Activated CD4-positive, alpha-beta T cell treated with anti-CD3 and anti-CD28 coated beads for 36 hours (primary cell): ENCODE measurements around the gene TMEM273. TPM values are rescaled to one million over a fixed set of nuclear protein-coding genes. Genes with fewer than 3 reads are reported as not detected.
"Not testable (repeated sequence)": the region's sequence is repeated elsewhere in the genome, so short reads cannot be mapped to it uniquely, and the experiment has no call there.

ENCODE experiments used
- ATAC-seq: fragments of 200-7000 bp; cut with Tn5 transposase; one replicate; pipeline ENCODE4 v1.10.0; 2021; ENCODE audit warnings: mild to moderate bottlenecking, moderate library complexity
- CTCF ChIA-PET: fragments of 350-600 bp; sonication (Branson Sonifier 250); formaldehyde crosslinking; loops from one replicate; lab custom pipeline; 2021; ENCODE audit warnings: antibody characterized with exemption; lab: Charles Lee
- POLR2A ChIA-PET: fragments of 350-600 bp; sonication (Branson Sonifier 250); formaldehyde crosslinking; loops from one replicate; lab custom pipeline; 2021; ENCODE audit warnings: antibody characterized with exemption, inconsistent platforms; lab: Charles Lee
- DNase-seq: peaks from one replicate; pipeline ENCODE4 v3.0.0-alpha.2; 2020
- H3K27ac Mint-ChIP-seq: one replicate; pipeline ENCODE4 v1.8.0; 2021; ENCODE audit warnings: mixed read lengths
- H3K27me3 Mint-ChIP-seq: one replicate; pipeline ENCODE4 v1.8.0; 2021; ENCODE audit warnings: mixed read lengths
- H3K36me3 Mint-ChIP-seq: one replicate; pipeline ENCODE4 v1.8.0; 2021; ENCODE audit warnings: low read depth, mixed read lengths
- H3K4me1 Mint-ChIP-seq: one replicate; pipeline ENCODE4 v1.8.0; 2021; ENCODE audit warnings: mixed read lengths
- H3K4me3 Mint-ChIP-seq: one replicate; pipeline ENCODE4 v1.8.0; 2021; ENCODE audit warnings: mild to moderate bottlenecking, moderate library complexity, mixed read lengths
- H3K9me3 Mint-ChIP-seq: one replicate; pipeline ENCODE4 v1.8.0; 2021; ENCODE audit warnings: low read depth, mixed read lengths
- intact Hi-C, 2 experiments: fragments of 100-400 bp; cut with DNase I in 1 of 2; cut with micrococcal nuclease in 1 of 2; formaldehyde crosslinking; loops; one replicate each; pipeline versions ENCODE4 v1.14.2 to v1.15.1; 2022 to 2024; cut with DNase I, micrococcal nuclease
- total RNA-seq, 2 experiments: library from RNA; stranded (reverse); gene quantifications; one replicate each; pipeline ENCODE4 v1.2.3, GENCODE V29; 2021

Gene TMEM273
- total RNA-seq, 2 experiments from 2014 or later: 26.5 to 28.0 TPM

DNA sequence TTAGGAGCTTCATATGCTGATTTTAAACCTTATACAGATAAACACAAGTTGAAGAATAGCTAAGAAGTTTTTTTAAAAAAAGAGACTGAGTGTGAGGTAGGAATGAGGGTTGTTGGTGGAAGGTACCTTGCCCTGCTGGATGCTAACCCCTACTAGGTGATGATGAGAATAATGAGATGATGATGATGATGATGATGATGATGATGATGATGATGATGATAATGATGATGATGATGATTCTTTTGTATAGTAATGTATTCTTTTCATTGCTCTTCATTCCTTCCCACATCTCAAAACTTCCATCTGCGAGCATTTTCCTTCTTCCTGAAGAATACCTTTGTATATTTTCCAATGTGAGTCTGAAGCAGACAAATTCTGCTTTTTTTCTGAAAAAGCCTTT lies 14.1 kb upstream of the TMEM273 start:
- Mint-ChIP-seq H3K36me3 (no peaks in the 10 kb centered on the region), H3K4me3 (no peak overlapping the region), H3K27me3 (peaks cover 33% of the 10 kb centered on the region), H3K9me3 (no peaks in the 10 kb centered on the region), H3K4me1 (peaks cover 3% of the 10 kb centered on the region), H3K27ac (no peak overlapping the region)
- ATAC-seq (no peak), DNase-seq (no peak)
- POLR2A ChIA-PET: no interaction called here
- CTCF ChIA-PET: no interaction called here
- intact Hi-C loops: no loop called here

- DNase-seq: no peak
- Mint-ChIP-seq H3K9me3 (no peaks in the 10 kb centered on the region), H3K27ac (no peak overlapping the region), H3K4me3 (no peak overlapping the region), H3K27me3 (peaks cover 31% of the 10 kb centered on the region), H3K36me3 (no peaks in the 10 kb centered on the region), H3K4me1 (no peaks in the 10 kb centered on the region)
- ChIA-PET CTCF (no interaction called here), POLR2A (no interaction called here)
- intact Hi-C loops: no loop called here
- no peak for ATAC-seq
Observed at GRCh38 chr10:49200854-49201253, 12.7 kb upstream of the TMEM273 start.

- POLR2A ChIA-PET: no interaction called here
- no peaks in the 10 kb centered on the region for H3K36me3 Mint-ChIP-seq
- H3K4me3 Mint-ChIP-seq: no peak overlapping the region
- peaks cover 23% of the 10 kb centered on the region for H3K27me3 Mint-ChIP-seq
- intact Hi-C loops: no loop called here
- CTCF ChIA-PET: no interaction called here
- H3K9me3 Mint-ChIP-seq: no peaks in the 10 kb centered on the region
- DNase-seq: no peak
- H3K27ac Mint-ChIP-seq: no peak overlapping the region
- H3K4me1 Mint-ChIP-seq: no peaks in the 10 kb centered on the region
- no peak for ATAC-seq
Observed at GRCh38 chr10:49197171-49197570, 9.0 kb upstream of the TMEM273 start.

DNA sequence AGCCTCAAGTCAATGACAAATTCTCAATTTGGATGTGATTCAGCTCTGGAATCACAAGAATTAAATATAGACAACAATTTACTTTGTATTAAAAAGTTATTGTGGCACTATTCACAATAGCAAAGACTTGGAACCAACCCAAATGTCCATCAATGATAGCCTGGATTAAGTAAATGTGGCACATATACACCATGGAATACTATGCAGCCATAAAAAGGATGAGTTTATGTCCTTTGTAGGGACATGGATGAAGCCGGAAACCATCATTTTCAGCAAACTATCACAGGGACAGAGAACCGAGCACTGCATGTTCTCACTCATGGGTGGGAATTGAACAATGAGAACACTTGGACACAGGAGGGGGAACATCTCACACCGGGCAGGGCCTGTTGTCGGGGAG lies 7.7 kb upstream of the TMEM273 start:
- H3K4me1 Mint-ChIP-seq, CTCF ChIA-PET, ATAC-seq, H3K36me3 Mint-ChIP-seq, H3K9me3 Mint-ChIP-seq, H3K27ac Mint-ChIP-seq, DNase-seq, H3K4me3 Mint-ChIP-seq, intact Hi-C loops, POLR2A ChIA-PET: not testable (repeated sequence)
- H3K27me3 Mint-ChIP-seq: peaks cover 26% of the 10 kb centered on the region

GRCh38 chr10:49194212-49194920 lies 6.2 kb upstream of the TMEM273 start:
- ChIA-PET POLR2A (no interaction called here), CTCF (interaction anchor here (0.6 kb wide), 1 partner anchor 64 kb away, joined by 3 read pairs; no protein-coding TSS in a partner anchor)
- Mint-ChIP-seq H3K27ac (peak overlapping the region; percentile 63), H3K9me3 (no peaks in the 10 kb centered on the region), H3K36me3 (no peaks in the 10 kb centered on the region), H3K4me1 (peaks cover 10% of the 10 kb centered on the region), H3K27me3 (peaks cover 30% of the 10 kb centered on the region), H3K4me3 (no peak overlapping the region)
- intact Hi-C loops: no loop called here
- DNase-seq (no peak), ATAC-seq (no peak)

GRCh38 chr10:49191349-49191748 lies 3.2 kb upstream of the TMEM273 start:
- Mint-ChIP-seq H3K36me3 (no peaks in the 10 kb centered on the region), H3K4me3 (no peak overlapping the region), H3K27ac (peak overlapping the region; percentile 62), H3K27me3 (peaks cover 25% of the 10 kb centered on the region), H3K4me1 (peaks cover 10% of the 10 kb centered on the region), H3K9me3 (no peaks in the 10 kb centered on the region)
- intact Hi-C loops: no loop called here
- POLR2A ChIA-PET: no interaction called here
- ATAC-seq (no peak), DNase-seq (no peak)
- CTCF ChIA-PET: no interaction called here

GRCh38 chr10:49189422-49189821 lies 1.2 kb upstream of the TMEM273 start:
- Mint-ChIP-seq H3K9me3 (no peaks in the 10 kb centered on the region), H3K27me3 (peaks cover 25% of the 10 kb centered on the region), H3K4me1 (peaks cover 14% of the 10 kb centered on the region), H3K36me3 (no peaks in the 10 kb centered on the region), H3K4me3 (peak overlapping the region; percentile 42), H3K27ac (peak overlapping the region; percentile 68)
- DNase-seq (no peak), ATAC-seq (no peak)
- CTCF ChIA-PET: no interaction called here
- POLR2A ChIA-PET: no interaction called here
- intact Hi-C loops: no loop called here

DNA sequence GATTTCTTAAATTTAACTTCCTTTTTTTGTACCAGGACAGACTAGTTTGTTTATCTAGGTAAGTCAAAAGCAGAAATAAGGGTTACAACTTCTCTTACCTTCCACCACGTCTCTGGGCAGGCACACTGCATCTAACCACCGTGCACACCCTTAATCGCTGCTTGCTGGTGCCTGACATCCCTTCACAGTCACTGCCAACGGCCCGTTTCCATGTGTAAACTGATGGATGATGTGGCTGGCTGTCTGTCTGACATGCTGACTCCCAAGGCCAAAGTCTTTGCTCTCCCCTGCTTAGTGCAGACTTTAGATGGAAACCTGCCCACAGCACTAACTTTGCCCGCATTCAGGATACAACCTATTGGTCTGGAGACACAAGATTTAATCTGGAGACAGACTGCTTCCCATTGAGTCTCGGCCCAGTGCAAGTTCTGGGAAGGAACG lies 1.1 kb downstream of the TMEM273 start:
- intact Hi-C loops: no loop called here
- H3K27me3 Mint-ChIP-seq: peaks cover 24% of the 10 kb centered on the region
- H3K4me3 Mint-ChIP-seq: peak overlapping the region; percentile 57
- H3K27ac Mint-ChIP-seq: peak overlapping the region; percentile 4
- peaks cover 26% of the 10 kb centered on the region for H3K4me1 Mint-ChIP-seq
- peaks cover 3% of the 10 kb centered on the region for H3K36me3 Mint-ChIP-seq
- ChIA-PET CTCF (no interaction called here), POLR2A (no interaction called here)
- ATAC-seq (no peak), DNase-seq (no peak)
- no peaks in the 10 kb centered on the region for H3K9me3 Mint-ChIP-seq

DNA sequence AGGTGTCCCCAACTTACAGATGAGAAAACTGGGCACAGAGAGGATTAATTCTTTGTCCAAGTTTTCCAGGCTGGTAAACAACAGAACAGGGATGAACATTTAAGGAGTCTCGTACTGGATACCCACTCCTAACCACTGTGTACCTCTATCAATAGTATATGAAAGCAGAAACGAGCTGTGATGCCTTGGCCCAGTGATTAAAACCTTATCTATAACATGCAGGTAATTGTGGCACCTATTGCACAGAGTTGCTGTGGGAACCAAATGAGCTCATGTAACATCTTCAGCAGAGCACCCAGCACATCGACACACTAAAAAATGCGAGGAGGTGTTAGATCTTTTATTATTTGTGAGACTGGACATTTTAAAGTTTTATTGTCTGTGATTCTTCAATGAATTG lies 1.6 kb downstream of the TMEM273 start:
- H3K27ac Mint-ChIP-seq: no peak overlapping the region
- H3K4me3 Mint-ChIP-seq: peak overlapping the region; percentile 57
- ATAC-seq (no peak), DNase-seq (no peak)
- H3K27me3 Mint-ChIP-seq: peaks cover 25% of the 10 kb centered on the region
- peaks cover 4% of the 10 kb centered on the region for H3K36me3 Mint-ChIP-seq
- intact Hi-C loops: no loop called here
- H3K4me1 Mint-ChIP-seq: peaks cover 28% of the 10 kb centered on the region
- H3K9me3 Mint-ChIP-seq: no peaks in the 10 kb centered on the region
- ChIA-PET POLR2A (no interaction called here), CTCF (no interaction called here)

GRCh38 chr10:49185213-49185612 lies 3.0 kb downstream of the TMEM273 start:
- Mint-ChIP-seq H3K36me3 (peaks cover 4% of the 10 kb centered on the region), H3K27ac (no peak overlapping the region), H3K4me3 (peak overlapping the region; percentile 57), H3K9me3 (no peaks in the 10 kb centered on the region), H3K27me3 (peaks cover 20% of the 10 kb centered on the region), H3K4me1 (peaks cover 34% of the 10 kb centered on the region)
- ATAC-seq (no peak), DNase-seq (no peak)
- ChIA-PET CTCF (no interaction called here), POLR2A (no interaction called here)
- intact Hi-C loops: no loop called here

- Mint-ChIP-seq H3K27ac (peak overlapping the region; percentile 15), H3K36me3 (peaks cover 4% of the 10 kb centered on the region), H3K4me3 (peak overlapping the region; percentile 58), H3K4me1 (peaks cover 36% of the 10 kb centered on the region), H3K9me3 (no peaks in the 10 kb centered on the region), H3K27me3 (peaks cover 16% of the 10 kb centered on the region)
- CTCF ChIA-PET: no interaction called here
- POLR2A ChIA-PET: no interaction called here
- ATAC-seq: no peak
- intact Hi-C loops: loop anchor here in 1 of 2 experiments (5.0 kb wide), 1 partner anchor 382 kb away; no protein-coding TSS in a partner anchor
- no peak for DNase-seq
Observed at GRCh38 chr10:49184642-49185111, 3.5 kb downstream of the TMEM273 start.
